GM18858 (cell line): Measurements from ENCODE around the gene BAG5.

ENCODE experiments used
- ATAC-seq: cut with Tn5 transposase; IDR thresholded peaks from one replicate; pipeline ENCODE4 v1.9.1; 2021; ENCODE audit not compliant: unreplicated experiment

BAG5 gene

GRCh38 chr14:103547941-103548462 lies 14.5 kb downstream of the BAG5 start:
- no peak for ATAC-seq

DNA sequence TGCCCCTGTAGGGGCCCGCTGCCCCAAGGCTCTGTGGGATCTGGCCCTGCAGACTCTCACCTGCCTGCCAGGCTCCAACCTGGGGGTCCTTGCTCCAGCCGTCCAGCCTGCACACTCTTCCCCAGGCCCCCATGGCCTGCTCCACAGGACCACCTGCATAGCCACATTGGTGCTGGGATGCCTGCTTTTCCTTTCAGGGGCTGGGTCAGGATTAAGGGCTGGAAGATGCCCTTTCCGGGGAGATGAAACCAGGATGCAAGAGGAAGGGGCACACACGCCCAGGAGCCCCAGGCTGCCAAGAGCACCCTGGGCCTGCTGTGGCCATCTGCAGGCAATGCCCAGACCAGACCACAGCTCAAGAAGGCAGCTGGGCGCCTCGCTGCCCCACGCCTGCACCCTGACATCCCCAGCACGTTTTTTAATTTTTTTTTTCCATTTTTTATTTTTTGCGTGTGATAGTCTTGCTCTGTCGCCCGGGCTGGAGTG lies 15.0 kb downstream of the BAG5 start:
- ATAC-seq: no peak

DNA sequence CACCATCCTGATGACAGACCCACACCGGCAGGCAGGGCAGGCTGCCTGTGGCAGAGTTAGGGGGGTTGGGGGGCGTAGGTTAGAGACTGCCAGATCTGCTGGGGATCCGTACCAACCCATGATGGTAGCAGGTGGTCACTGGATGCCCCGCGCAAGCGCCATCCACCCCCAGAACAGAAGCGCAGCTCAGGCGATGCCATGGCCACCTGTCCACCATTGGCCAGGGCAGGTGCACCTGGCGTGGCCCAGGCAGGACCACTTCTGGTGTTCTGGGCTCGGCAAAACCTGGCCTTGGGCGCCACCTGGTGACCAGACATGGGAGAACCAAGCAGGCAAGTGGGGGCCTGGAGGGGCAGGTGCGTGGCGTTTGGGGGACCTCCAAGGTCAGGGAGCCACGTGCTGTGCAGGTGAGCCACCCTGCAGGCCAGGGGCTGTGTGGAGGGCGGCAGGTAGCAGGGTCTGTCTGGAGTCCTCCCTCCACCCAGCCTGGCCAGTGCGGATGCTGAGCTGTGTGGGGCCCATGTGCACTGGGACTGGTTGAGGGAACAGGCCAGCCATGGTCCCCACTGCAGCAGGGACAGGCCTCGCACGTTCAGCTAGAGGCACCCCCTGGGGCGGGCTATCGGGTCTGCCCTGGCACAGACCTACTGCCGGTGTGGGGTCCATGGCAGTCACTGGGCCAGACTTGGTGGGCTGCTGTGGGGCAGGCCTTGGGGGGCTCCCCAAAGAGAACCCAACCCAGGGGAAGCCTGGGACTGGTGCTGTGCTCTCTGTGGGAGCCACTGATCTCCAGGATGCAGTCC lies 15.6 kb downstream of the BAG5 start:
- no peak for ATAC-seq

GRCh38 chr14:103545915-103546651 lies 16.4 kb downstream of the BAG5 start:
- ATAC-seq: no peak

GRCh38 chr14:103545219-103545914 lies 17.1 kb downstream of the BAG5 start:
- ATAC-seq: no peak

DNA sequence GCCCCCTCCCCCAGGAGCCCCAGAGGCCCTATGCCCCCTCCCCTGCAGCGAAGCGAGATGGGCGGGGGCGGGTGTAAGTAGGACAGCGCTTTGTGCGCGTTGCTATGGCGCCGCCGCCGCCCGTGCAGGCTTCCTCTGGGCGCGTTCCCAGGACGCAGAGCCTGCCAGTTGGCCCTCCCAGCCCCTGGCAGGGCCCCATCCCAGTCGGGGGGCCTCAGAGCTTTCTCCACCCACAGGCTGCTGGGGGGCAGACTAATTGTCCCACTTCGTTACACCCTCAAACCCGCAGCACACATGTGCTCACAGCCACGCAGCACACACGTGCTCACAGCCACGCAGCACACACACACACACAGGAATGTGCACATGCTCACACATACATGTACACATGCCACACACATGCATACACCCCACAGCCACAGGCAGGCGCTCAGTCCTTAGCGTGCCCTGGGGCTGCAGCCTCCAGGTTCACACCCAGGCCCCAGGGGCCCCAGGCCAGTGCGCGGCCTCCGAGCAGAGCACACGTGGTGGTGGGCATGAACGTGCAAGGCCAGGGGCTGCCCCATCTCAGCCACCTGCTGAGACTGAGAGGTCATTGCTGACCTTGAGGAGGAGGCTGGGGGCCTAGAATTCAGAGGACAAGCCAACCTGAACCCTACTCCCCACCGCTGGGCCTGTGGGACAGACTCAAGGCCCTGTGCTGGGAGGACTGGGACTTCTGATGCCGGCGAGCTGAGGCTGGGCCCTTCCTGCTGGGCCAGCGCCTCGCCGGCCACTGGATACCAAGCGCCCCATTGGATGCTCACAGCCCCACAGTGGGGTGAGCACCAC lies 17.9 kb downstream of the BAG5 start:
- ATAC-seq: no peak

- ATAC-seq: no peak
These were observed 18.6 kb downstream of the BAG5 start for GRCh38 chr14:103543721-103544387.

- no peak for ATAC-seq
These were observed 19.3 kb downstream of the BAG5 start for GRCh38 chr14:103543140-103543539.

DNA sequence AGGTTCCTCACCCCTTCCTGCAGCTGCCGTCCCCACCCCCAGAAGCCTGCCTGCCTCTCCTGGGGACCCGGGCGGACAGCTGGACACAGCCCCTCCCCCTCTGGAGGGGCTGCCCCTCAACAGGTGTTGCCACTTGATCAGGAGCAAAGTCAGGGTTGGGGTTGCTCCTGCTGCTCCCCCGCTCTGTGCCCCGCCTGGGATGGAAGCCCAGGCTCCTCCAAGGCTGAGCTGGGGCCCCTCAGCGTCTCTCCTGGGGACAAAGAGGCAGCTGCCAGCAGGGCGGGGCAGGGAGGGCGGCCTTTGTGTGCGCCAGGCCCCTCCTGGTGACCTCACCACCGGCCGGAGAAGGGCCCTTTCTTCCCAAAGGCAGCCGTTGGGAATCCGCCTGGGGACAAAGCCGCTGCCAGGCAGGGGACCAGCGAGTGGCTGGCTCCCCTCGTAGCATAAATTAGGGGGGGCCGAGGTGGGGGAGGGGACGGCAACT lies 19.8 kb downstream of the BAG5 start:
- ATAC-seq: no peak

GRCh38 chr14:103541709-103542604 lies 20.5 kb downstream of the BAG5 start:
- no peak for ATAC-seq

GRCh38 chr14:103540821-103541708 lies 21.4 kb downstream of the BAG5 start:
- no peak for ATAC-seq

DNA sequence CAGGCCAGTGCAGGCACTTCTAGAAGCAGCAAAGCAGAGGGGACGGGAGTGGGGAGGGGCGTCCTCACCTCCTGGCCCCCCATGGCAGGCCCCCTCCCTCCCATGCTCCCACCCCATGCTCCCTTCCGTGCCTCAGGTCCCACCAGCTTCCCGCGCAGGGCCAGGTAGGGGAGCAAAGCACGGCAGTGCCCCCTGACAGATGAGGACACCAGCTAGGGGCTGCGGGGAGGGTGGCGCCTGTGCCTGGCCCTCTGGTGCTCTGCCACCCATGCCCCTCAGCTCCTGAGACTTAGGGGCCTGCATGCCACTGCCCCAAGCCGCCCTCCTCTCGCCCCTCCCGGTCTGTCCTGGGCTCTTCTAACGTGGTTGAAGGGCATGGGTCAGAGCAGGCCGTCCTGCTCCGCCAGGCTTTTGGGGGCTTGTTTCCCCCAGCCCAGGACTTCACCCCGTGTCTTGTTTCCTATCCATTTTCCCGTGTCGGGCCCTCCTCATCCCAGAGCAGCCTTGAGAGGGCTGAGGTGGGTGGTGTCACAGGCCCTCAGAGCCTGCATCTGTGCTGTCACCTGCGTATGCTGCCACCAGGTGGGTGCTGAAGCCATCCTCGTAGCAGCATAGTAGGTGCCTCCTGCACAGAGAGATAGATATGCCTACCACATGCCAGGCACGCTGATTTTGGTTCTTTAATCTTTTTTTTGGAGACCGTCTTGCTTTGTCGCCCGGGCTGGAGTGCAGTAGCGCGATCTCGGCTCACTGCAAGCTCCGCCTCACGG lies 23.2 kb downstream of the BAG5 start:
- ATAC-seq: no peak

GRCh38 chr14:103538291-103539055 lies 24.0 kb downstream of the BAG5 start:
- no peak for ATAC-seq

DNA sequence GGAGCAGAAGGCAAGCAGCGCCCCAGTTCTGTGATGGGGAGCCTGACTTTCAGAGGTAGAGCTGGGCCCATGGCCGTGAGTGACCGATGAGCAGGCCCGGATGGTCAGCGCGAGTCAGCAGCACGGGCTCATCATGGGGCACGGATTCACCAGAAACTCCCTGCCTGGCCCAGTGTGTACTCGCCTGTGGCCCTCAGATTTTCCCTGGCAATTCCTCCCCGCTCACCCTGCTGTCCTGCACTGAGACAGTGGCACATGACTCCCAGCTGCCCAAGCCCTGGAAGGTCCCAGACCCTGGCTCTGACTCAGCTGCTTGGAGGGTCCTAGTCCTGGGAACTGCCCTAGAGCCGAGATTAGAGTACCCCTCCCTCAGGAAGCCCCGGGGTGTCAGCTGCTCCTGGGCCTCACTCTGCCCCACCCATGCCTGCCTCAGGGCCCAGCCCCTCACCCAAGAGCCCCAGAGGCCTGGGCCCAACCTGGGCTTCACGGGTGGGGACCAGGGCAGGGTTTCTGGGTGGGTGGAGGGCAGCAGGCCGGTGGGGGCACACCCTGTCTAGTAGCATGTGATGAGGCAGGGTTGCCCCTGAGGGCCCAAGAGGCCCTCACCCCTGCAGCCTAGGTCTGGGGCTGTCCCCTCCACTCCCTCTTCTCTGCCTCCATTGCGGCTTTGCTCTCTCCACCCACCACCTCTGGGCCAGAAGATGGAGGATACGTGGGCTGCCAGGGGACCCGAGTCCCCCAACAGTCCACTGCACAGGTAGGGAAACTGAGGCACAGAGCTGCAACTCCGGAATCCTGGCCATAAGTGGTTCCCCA lies 25.1 kb downstream of the BAG5 start:
- no peak for ATAC-seq

- no peak for ATAC-seq
These were observed 25.8 kb downstream of the BAG5 start for GRCh38 chr14:103536693-103537092.
